NCI-H526 treated with DMSO at 0.1 percent for 48 hours (cell line): ENCODE measurements around the gene PHEX.
"Not testable (repeated sequence)": the region's sequence is repeated elsewhere in the genome, so short reads cannot be mapped to it uniquely, and the experiment has no call there.

ENCODE experiments used
- DNase-seq: peaks from one replicate; lab custom pipeline; 2025; lab: John Stamatoyannopoulos, UW

PHEX gene

DNA sequence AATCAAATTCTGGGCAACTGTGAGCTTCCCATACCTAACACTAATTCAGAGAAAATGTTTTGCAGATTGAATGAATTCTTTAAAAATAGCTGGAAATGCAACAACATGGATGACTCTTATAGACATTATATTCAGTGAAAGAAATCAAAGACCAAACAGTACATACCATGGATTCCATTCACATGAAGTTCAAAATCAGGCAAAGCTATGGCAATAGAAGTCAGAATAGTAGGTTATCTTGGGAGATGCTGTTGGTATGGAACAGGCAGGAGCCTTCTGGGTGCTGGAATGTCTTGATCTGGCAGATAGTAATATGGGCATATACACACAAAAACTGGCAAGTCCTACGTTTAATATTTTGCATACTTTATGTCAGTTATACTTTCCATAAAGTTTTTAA is 215.0 kb downstream of the PHEX start:
- no peak for DNase-seq

DNA sequence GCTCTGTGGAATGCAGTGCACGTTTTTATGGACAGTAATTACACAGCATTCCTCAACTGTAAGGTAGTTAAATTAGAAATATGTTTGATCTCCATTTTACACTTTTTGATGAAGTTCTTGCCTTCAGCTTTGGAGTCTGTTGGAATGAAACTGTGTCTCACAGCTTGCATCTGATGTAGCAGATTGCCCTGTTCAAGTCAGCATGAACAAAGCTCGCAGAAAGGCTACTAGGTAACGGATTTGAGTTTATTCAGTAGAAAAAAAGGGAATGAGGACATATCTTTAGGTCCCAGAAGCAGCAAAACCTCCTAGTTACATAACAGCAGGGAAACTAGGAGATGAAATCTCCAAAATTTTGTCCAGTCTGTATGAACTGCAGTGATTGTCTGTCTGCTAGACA is 216.3 kb downstream of the PHEX start:
- no peak for DNase-seq

DNA sequence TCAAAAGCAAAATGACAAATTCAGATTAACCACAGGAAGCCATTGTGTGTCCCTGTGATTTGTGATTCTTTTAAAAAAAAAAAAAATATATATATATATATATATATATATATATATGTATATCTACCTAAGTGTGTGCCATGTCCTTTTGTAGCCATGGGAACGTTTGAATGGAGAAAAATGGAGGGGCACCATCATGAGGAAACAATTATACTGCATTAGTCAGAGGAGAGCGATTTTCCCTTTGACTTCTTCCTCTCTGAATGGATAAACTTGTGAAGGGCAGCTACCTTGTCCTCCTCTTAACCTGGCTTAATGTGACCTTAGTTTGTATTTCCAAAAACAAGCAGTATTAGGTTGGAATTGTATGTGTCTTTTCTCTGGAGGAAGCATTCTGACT is 217.2 kb downstream of the PHEX start:
- no peak for DNase-seq

DNA sequence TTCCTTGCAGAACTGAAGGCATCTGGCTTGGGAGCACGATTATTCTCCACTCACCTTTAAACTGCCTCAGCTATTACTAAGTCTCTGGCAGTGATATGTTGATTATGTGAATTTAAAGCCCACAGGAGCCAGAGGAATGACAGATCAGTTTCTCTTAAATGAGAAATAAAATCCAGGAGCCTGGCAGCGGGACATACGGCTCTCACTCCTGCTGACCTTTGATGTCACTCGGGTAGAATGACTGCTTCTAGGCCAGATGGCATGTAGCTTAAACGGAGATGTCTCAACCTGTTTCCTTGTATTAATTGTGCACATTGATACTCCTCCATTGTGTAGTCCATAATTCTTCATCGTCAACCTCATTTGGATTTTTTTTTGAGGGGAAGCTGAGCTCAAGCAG is 236.6 kb downstream of the PHEX start:
- no peak for DNase-seq

DNA sequence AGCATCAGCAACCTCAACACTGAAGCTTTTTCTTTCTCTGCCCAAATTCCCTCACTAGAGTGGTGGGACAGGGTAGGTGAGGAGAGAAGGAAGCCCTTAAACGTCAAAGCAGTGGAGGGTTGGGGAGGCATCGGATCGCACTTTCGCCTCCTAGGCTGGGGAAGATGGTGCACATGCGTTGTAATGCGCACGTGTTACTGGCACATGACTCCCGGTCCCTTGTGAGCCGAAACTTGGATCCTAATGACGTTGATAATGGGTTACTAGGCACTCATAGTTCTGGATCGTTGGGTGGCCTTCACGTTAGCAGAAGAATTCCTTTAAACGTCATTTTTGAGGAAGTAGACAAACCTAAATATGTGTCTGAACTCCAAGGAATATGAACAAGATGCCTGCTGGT is 240.5 kb downstream of the PHEX start, which contains the start of gene CBLL2:
CBLL2 (plus strand) TSS at position 301 of the 400 bp plus-strand sequence; CDS start at position 380, 79 bp downstream.
- no peak for DNase-seq

DNA sequence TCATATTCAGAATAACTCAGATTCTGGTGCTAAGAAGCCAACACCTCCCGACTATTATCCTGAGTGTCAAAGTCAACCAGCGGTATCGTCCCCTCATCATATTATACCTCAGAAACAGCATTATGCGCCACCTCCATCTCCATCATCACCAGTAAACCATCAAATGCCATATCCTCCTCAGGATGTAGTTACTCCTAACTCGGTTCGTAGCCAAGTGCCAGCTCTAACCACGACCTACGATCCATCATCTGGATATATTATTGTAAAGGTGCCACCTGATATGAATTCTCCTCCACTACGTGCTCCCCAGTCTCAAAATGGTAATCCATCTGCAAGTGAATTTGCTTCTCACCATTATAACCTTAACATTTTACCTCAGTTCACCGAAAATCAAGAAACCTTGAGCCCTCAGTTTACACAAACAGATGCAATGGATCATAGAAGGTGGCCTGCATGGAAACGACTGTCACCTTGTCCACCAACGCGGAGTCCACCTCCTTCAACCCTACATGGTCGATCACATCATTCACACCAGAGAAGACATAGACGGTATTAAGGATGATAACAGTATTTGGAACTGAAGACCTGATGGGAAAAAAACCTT is 241.7 kb downstream of the PHEX start:
- DNase-seq = no peak

DNA sequence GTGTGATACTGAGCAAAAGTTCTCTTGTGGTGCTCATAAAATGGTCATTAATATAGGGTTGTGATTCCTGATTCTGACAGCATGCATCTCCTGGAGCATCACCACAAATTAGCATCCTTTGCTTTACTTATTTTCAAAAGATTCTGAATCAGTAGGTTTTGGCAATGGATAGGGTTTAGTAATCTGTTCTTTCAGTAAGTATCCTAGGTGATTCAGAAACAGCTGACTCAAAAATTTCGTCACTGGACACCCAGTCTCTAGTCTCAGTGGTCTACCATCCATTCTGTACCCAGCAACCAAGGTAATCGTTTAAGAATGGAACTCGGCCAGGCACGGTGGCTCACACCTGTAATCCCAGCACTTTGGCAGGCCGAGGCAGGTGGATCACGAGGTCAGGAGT is 244.7 kb downstream of the PHEX start:
- no peak for DNase-seq

DNA sequence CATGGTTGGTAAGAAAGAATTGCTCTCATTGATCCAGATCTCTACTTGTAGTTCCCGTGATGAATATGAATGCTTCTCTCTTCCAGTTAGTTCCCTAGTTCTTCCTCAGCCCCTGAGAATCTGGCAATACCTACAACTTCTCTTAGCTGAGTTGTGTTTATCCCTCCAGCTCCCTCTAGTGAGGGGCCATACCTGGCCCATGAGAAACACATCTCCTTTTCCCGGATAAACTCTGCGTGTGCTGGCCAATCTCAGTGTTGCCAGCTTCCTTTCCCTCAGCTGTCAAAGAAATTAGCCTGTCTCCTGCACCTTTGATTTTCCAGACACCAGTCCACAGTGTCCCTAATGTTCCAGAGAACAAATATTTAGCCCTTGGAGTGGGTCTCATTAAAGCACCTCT is 246.2 kb downstream of the PHEX start:
- DNase-seq = no peak

DNA sequence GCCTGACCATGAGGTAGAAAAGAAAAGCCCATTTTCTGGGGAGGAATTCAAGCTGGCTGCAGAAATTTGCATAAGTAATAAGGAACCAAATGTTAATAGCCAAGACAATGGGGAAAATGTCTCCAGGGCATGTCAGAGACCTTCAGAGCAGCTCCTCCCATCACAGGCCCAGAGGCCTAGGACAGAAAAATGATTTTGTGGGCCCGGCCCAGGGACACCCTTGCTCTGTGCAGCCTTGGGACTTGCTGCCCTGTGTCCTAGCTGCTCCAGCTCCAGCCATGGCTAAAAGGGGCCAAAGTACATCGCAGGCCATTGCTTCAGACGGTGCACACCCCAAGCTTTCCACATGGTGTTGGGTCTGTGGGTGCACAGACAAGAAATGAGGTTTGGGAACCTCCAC is 257.1 kb downstream of the PHEX start:
- not testable (repeated sequence) for DNase-seq

DNA sequence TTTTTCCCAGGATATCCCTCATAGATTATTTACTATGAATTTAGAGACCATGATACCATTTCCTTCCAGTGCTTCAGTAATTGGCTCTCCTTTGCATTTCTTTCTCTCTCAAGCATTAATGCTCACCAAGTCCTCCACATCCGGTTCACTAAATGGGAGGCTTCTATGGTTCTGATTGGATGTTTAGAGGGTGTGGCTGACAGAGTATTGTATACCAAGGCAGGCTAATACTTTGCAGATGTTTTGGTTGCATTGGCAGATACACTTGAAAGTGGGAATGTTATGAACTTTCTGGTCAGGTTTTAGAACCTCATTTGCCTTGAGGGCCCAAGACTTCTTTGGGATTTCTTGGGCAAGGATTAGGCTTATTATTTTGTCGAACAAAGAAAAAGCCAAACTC is 264.7 kb downstream of the PHEX start:
- DNase-seq = no peak

DNA sequence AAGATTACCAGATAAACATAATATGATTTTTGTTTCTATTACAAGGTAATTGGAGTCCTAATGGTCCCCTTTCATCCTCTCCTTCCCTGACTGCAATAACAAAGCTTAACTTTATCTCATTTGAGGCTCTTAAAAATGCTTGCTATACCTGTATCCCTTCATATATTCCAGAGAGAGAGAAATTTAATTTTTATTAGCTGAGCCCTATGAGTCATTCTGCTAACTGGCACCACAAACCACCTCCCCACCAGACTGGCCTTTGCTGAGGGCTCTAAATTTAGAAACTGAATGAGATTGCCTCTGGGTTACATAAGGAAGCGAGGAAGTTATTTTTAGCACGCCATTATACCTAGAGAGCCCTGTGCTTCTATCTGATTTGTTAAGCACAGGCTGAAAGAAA is 268.0 kb downstream of the PHEX start:
- DNase-seq = no peak
